GM12878 (cell line): ENCODE measurements around the gene ABCC11. TPM values are rescaled to one million over a fixed set of nuclear protein-coding genes. Genes with fewer than 3 reads are reported as not detected.

Source experiments
- ATAC-seq: fragments of 200-7000 bp; cut with Tn5 transposase; 3 replicates; pipeline ENCODE4 v1.9.1; 2020; ENCODE audit warnings: mild to moderate bottlenecking, moderate library complexity
- BruUV-seq: library from RNA; stranded (reverse); fragments of 400-500 nt; replicated peaks from 2 replicates; lab custom pipeline; 2021; lab: Mats Ljungman, UMichigan
- CTCF ChIA-PET: fragments of 300-600 bp; sonication (Branson Sonifier 250); formaldehyde crosslinking; extraction: SDS; loops from one replicate; lab custom pipeline; 2021; ENCODE audit warnings: inconsistent platforms; lab: Yijun Ruan, JAX
- POLR2A ChIA-PET: fragments of 350-600 bp; formaldehyde crosslinking; extraction: SDS; loops from one replicate; lab custom pipeline; 2021; ENCODE audit warnings: inconsistent platforms; lab: Charles Lee
- RAD21 ChIA-PET: fragments of 300-600 bp; sonication (Branson Sonifier 250); formaldehyde crosslinking; loops from one replicate; lab custom pipeline; 2023; ENCODE audit warnings: antibody characterized with exemption; ENCODE audit not compliant: unreplicated experiment; lab: Charles Lee
- SMC1A ChIA-PET: fragments of 300-600 bp; sonication (Branson Sonifier 250); formaldehyde crosslinking; loops from one replicate; lab custom pipeline; 2023; ENCODE audit not compliant: unreplicated experiment, uncharacterized antibody; lab: Charles Lee
- DNase-seq: peaks from one replicate; pipeline ENCODE4 v3.0.0-alpha.2; 2011; ENCODE audit warnings: low read depth, low spot score
- FAIRE-seq: peaks from 3 replicates; lab custom pipeline; 2011; peaks lifted over from hg19 to GRCh38; lab: Jason Lieb, UNC
- H2AFZ ChIP-seq: 2 replicates; pipeline ENCODE4 v1.6.0; 2011; ENCODE audit warnings: low read depth, low read length, control low read depth; ENCODE audit not compliant: control insufficient read depth
- H3K27ac ChIP-seq: 2 replicates; pipeline ENCODE4 v1.5.1; 2011; ENCODE audit warnings: control low read depth; ENCODE audit not compliant: control insufficient read depth, insufficient read depth
- H3K27me3 ChIP-seq, 2 experiments: replicated peaks in 1 of 2; 2 replicates each; pipeline versions ENCODE4 v1.6.0 to v1.6.1; 2011; ENCODE audit warnings: low read length in 1 of 2; ENCODE audit not compliant: control insufficient read depth in 2 of 2, insufficient read depth in 2 of 2
- H3K36me3 ChIP-seq, 2 experiments: 2 replicates each; pipeline ENCODE4 v1.5.1; 2011; ENCODE audit warnings: low read length in 1 of 2; ENCODE audit not compliant: control insufficient read depth in 2 of 2, insufficient read depth in 2 of 2
- H3K4me1 ChIP-seq: 2 replicates; pipeline ENCODE4 v1.6.1; 2011; ENCODE audit warnings: mild to moderate bottlenecking, low read length, moderate library complexity, mixed read lengths; ENCODE audit not compliant: control insufficient read depth, insufficient read depth
- H3K4me2 ChIP-seq: 2 replicates; pipeline ENCODE4 v1.6.0; 2011; ENCODE audit warnings: control low read depth; ENCODE audit not compliant: control insufficient read depth, insufficient read depth
- H3K4me3 ChIP-seq: fragments of 200-600 bp; sonication (generic); 2 replicates; pipeline ENCODE4 v1.5.1; 2016
- H3K79me2 ChIP-seq: 2 replicates; pipeline ENCODE4 v1.6.0; 2011; ENCODE audit warnings: low read length; ENCODE audit not compliant: control insufficient read depth, insufficient read depth
- H3K9ac ChIP-seq: 2 replicates; pipeline ENCODE4 v1.8.0; 2011; ENCODE audit warnings: low read length, control low read depth, mixed read lengths; ENCODE audit not compliant: control insufficient read depth, insufficient read depth
- H3K9me3 ChIP-seq: replicated peaks from 3 replicates; pipeline ENCODE4 v1.5.1; 2011; ENCODE audit warnings: mild to moderate bottlenecking, low read length; ENCODE audit not compliant: control insufficient read depth, insufficient read depth
- H4K20me1 ChIP-seq: 2 replicates; pipeline ENCODE4 v1.6.0; 2011; ENCODE audit not compliant: control insufficient read depth, insufficient read depth
- BMI1 ChIP-seq: fragments of 450-650 bp; IDR thresholded peaks from 2 replicates; pipeline ENCODE4 v1.6.1; 2016; ENCODE audit warnings: mild to moderate bottlenecking, moderate library complexity, borderline replicate concordance
- CEBPB ChIP-seq, 2 experiments: fragments of 150-350 bp in 1 of 2; IDR thresholded peaks; 2 replicates each; pipeline ENCODE4 v1.6.1; 2012 to 2014; ENCODE audit warnings: low read depth in 2 of 2, low read length in 2 of 2, borderline replicate concordance in 1 of 2, inconsistent platforms in 1 of 2
- CHD4 ChIP-seq: fragments of 200-600 bp; sonication (generic); IDR thresholded peaks from 2 replicates; pipeline ENCODE4 v1.6.1; 2016; ENCODE audit warnings: mild to moderate bottlenecking
- FOS ChIP-seq: IDR thresholded peaks from 3 replicates; pipeline ENCODE4 v1.6.1; 2011; ENCODE audit warnings: borderline replicate concordance; ENCODE audit not compliant: insufficient read length; ENCODE audit errors: extremely low read depth
- HDAC2 ChIP-seq: fragments of 200-600 bp; sonication (generic); IDR thresholded peaks from 2 replicates; pipeline ENCODE4 v1.6.1; 2017
- IRF3 ChIP-seq: fragments of 450-650 bp; IDR thresholded peaks from 2 replicates; pipeline ENCODE4 v1.6.1; 2014; ENCODE audit warnings: mild to moderate bottlenecking
- MYC ChIP-seq: IDR thresholded peaks from 2 replicates; pipeline ENCODE4 v1.6.1; 2011; ENCODE audit warnings: mild to moderate bottlenecking, low read length, moderate library complexity, inconsistent platforms; ENCODE audit not compliant: insufficient read depth, insufficient replicate concordance, insufficient read length, severe bottlenecking
- NBN ChIP-seq: fragments of 450-650 bp; IDR thresholded peaks from 2 replicates; pipeline ENCODE4 v1.6.1; 2016
- NR2C2 ChIP-seq: IDR thresholded peaks from 2 replicates; pipeline ENCODE4 v1.6.1; 2011; ENCODE audit warnings: borderline replicate concordance, low read depth; ENCODE audit not compliant: control insufficient read depth, insufficient read length
- POU2F2 ChIP-seq: IDR thresholded peaks from 3 replicates; pipeline ENCODE4 v1.6.1; 2011; ENCODE audit warnings: low read depth, mild to moderate bottlenecking, low read length, borderline replicate concordance
- SIN3A ChIP-seq: IDR thresholded peaks from 2 replicates; pipeline ENCODE4 v1.6.1; 2012; ENCODE audit warnings: low read depth, low read length, improper control_type of control experiment
- SMAD1 ChIP-seq: fragments of 450-650 bp; IDR thresholded peaks from 2 replicates; pipeline ENCODE4 v1.6.1; 2018; ENCODE audit warnings: mild to moderate bottlenecking, low read depth; ENCODE audit not compliant: partially characterized antibody
- SREBF2 ChIP-seq: IDR thresholded peaks from 2 replicates; pipeline ENCODE4 v1.6.1; 2012; ENCODE audit warnings: mild to moderate bottlenecking, low read length
- STAT1 ChIP-seq: fragments of 450-650 bp; conservative IDR thresholded peaks from 2 replicates; pipeline ENCODE4 v1.6.1; 2014; ENCODE audit warnings: antibody characterized with exemption, mild to moderate bottlenecking
- ZBED1 ChIP-seq: IDR thresholded peaks from 2 replicates; pipeline ENCODE4 v1.6.1; 2016; ENCODE audit warnings: borderline replicate concordance
- ZNF384 ChIP-seq: IDR thresholded peaks from 2 replicates; pipeline ENCODE4 v1.6.1; 2012; ENCODE audit warnings: low read depth, mild to moderate bottlenecking, low read length, improper control_type of control experiment, borderline replicate concordance
- ZNF592 ChIP-seq: fragments of 450-650 bp; IDR thresholded peaks from 2 replicates; pipeline ENCODE4 v1.6.1; 2017; ENCODE audit warnings: mild to moderate bottlenecking, moderate library complexity
- ZSCAN29 ChIP-seq: fragments of 450-650 bp; IDR thresholded peaks from 2 replicates; pipeline ENCODE4 v1.6.1; 2017; ENCODE audit warnings: mild to moderate bottlenecking, moderate library complexity
- WGBS: methylation state at CpG from one replicate; pipeline ENCODE4 v1.1.6; 2016; ENCODE audit warnings: low lambda C conversion rate; ENCODE audit not compliant: insufficient replicate concordance, insufficient coverage; ENCODE audit errors: missing lambda C conversion rate; 5-methylcytosine and 5-hydroxymethylcytosine counted together
- in situ Hi-C: fragments of 300-500 bp; cut with MboI; formaldehyde crosslinking; loops from 9 replicates; pipeline ENCODE4 v1.14.3; 2018; ENCODE audit warnings: mixed read lengths
- intact Hi-C: fragments of 100-400 bp; cut with micrococcal nuclease; formaldehyde crosslinking; loops from one replicate; pipeline ENCODE4 v1.14.2; 2022; ENCODE audit not compliant: unreplicated experiment
- polyA plus RNA-seq, 11 experiments: library from polyadenylated mRNA; depleted of rRNA in 4 of 11; unstranded in 6 of 11; stranded (reverse) in 5 of 11; fragments of >200 nt; fragmentation: Nextera tagmentation in 4 of 11; fragmentation: Illumina TruSeq in 1 of 11; extraction: Ambion mirVana in 4 of 11; extraction: Trizol in 1 of 11; gene quantifications; 1 replicate in 1 of 11; 2 replicates in 10 of 11; pipeline versions ENCODE4 v1.2.1 to v1.2.3, GENCODE V29; 2011 to 2016; ENCODE audit warnings: inconsistent platforms in 2 of 11, missing spikeins in 2 of 11, low read depth in 1 of 11
- total RNA-seq, 4 experiments: library from RNA; depleted of rRNA in 3 of 4; stranded (reverse); fragments of >200 nt in 3 of 4; fragmentation: Illumina TruSeq in 1 of 4; extraction: Trizol in 1 of 4; gene quantifications; 2 replicates each; pipeline versions ENCODE4 v1.2.1 to v1.2.3, GENCODE V29; 2013 to 2021

The ABCC11 gene
- total and polyA plus RNA-seq, 10 of the 15 experiments (the other 5 are each of a cell fraction or from before 2014, with no cell fraction given), result 0.04 to 0.20 (median 0.10) TPM; not detected in 6

GRCh38 chr16:48215738-48216137, 31.6 kb downstream of the ABCC11 start:
- ATAC-seq (no peak), DNase-seq (no peak), FAIRE-seq (no peak)
- no peak overlapping the region for H3K27ac ChIP-seq
- ChIA-PET POLR2A (no interaction called here), SMC1A (no interaction called here), RAD21 (no interaction called here), CTCF (interaction anchor here (1.2 kb wide), 1 partner anchor 33 kb away, joined by 3 read pairs; no protein-coding TSS in a partner anchor)
- no peak overlapping the region for H3K4me3 ChIP-seq
- TF ChIP-seq IRF3, result no peak
- no peak for TF ChIP-seq STAT1
- no peak for TF ChIP-seq SREBF2
- TF ChIP-seq ZNF592, result no peak
- no peak for TF ChIP-seq POU2F2
- no peak for TF ChIP-seq MYC
- TF ChIP-seq NR2C2, result no peak
- TF ChIP-seq HDAC2, result no peak
- no peak for TF ChIP-seq SMAD1
- TF ChIP-seq ZBED1, result no peak
- no peak for TF ChIP-seq ZNF384
- TF ChIP-seq BMI1, result no peak
- TF ChIP-seq ZSCAN29, result no peak
- TF ChIP-seq SIN3A, result no peak
- no peak for TF ChIP-seq FOS
- TF ChIP-seq CEBPB (IDR thresholded peaks at IDR 0.05; ENCODE audit: borderline replicate concordance in 1 of 2, low read depth in 2 of 2, low read length in 2 of 2), result no peak
- TF ChIP-seq NBN, result no peak
- no peak for TF ChIP-seq CHD4
- 66% methylated on average over 6 of the region's 6 CpGs for WGBS
- no peak overlapping the region for H3K9ac ChIP-seq
- intact Hi-C loops (no loop called here), in situ Hi-C loops (no loop called here)
- BruUV-seq, result no TSS peak
- no peaks in the 10 kb centered on the region for H3K79me2 ChIP-seq
- no peaks in the 10 kb centered on the region for H3K4me1 ChIP-seq
- H2AFZ ChIP-seq, result no peak overlapping the region
- peaks cover 0 to 1% of the 10 kb centered on the region in 2 experiments; a peak in 2 of 4 replicates for H3K27me3 ChIP-seq
- H3K36me3 ChIP-seq, result no peaks in the 10 kb centered on the region
- H3K9me3 ChIP-seq, result no peaks in the 10 kb centered on the region
- H4K20me1 ChIP-seq, result no peaks in the 10 kb centered on the region
- no peak overlapping the region for H3K4me2 ChIP-seq
